GM19239 (cell line): ENCODE measurements around the gene DTNB.

Experiments used
- DNase-seq: peaks from one replicate; pipeline ENCODE4 v3.0.0; 2011; ENCODE audit warnings: low spot score; ENCODE audit not compliant: insufficient read length
- FAIRE-seq: peaks from 2 replicates; lab custom pipeline; 2011; peaks lifted over from hg19 to GRCh38; lab: Jason Lieb, UNC

Gene DTNB

DNA sequence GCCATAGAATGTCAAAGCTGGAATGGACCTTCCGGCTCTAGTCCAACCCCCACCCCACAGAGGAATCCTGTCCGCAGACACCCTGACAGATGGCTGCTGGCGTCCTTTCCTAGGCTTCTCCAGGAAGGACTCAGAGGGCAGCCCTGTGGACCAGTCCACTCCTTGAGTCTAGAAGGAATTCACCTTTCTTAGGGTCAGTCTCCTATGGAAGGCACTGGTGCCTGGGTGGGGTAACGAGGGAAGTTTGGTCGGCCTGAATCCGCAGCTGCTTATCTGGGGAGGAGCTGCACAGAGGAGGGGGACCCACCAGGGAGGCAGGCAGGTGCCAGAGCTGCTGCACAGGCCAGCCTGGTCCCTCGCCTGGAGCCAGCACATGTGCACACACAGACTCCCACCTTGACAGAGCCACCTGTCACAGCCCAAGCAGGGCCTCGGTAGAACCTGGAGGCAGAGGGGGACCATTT is 334.1 kb downstream of the DTNB start:
- FAIRE-seq = no peak

GRCh38 chr2:25338401-25338800 is 335.0 kb downstream of the DTNB start:
- FAIRE-seq = no peak
- DNase-seq = no peak

More for the DNA sequence above, 334.1 kb downstream of the DTNB start:
- no peak for DNase-seq

GRCh38 chr2:25337891-25338290 is 335.5 kb downstream of the DTNB start:
- FAIRE-seq = no peak
- no peak for DNase-seq

DNA sequence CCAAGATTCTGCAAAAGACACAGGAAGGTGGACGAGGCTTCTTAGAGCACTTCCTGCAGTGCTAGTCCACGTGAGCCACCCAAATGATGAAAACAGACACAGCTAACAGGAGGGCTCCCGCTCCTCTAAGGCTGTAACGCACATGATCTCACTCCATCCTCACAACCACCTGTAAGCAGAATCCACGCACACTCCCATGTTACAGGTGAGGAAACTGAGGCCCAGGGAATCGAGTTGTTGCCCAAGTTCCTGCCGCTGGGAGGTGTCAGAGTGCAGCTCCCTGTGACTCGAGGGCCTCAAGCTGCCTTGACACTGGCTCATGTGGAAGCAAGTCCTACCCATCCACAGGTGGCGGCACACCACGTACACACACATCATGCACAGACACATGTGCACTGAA is 336.1 kb downstream of the DTNB start:
- FAIRE-seq (no peak), DNase-seq (no peak)

DNA sequence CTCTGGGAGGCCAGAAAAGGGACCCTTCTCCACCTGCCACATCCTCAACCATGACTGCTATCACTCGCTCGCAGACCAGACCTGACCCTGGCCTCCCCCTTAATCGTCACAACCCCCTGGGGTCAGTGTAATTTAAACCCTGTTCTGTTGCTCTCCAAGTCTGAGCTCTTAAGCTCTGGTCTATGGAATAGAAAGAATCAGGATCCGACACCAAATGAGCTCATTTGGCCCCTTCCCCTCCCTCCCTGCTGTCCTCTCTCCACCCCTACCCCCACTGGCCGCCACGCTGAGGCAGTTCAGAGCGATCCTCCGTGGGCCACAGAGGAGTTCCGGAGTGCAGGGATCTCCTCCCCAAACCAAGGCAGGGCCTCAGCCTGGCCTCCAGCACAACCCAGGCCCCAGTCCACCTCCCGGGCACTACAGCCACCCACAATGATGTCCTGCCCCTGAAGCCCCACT is 337.0 kb downstream of the DTNB start:
- no peak for DNase-seq
- FAIRE-seq = no peak

DNA sequence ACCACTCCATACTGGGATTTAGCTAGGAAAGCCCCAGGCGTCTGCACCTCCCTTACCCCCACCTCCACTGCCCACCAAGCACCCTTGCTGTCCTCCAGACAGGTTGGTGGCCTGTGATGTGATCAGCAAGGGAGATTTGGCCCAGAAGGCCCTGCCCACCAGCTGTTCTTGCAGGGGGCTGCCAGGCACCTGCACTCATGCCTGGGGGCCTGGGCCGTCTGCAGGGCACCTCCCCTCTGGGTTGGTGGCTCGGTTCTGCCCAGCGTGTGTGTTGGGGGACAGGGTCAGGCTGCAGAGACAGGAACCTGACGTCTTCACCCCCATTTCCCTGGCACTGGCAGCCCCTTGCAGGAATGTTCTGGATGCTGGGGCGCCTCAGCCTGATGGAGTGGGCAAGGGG is 337.4 kb downstream of the DTNB start:
- FAIRE-seq = no peak
- no peak for DNase-seq

- FAIRE-seq (no peak), DNase-seq (no peak)
Measured at GRCh38 chr2:25335204-25335603, 338.2 kb downstream of the DTNB start.

DNA sequence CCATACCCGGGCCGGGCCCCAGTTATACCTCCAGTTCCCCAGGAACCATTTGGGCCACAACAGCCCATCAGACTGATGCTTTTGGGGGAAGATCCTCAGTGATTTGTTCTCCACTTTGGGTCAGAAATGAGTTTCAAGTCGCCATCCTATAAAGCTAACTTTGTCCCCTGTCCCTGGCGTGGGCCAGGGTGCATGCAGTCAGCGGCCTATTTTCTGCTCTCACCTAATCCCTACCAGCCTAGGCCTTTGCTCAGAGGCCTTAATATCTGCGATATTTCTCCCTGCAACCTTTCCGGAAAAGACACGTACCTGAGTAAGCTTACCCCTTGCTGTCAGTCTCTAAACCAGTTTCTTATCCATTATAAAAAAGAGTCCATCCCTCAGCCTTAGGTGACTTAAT is 338.9 kb downstream of the DTNB start:
- DNase-seq = no peak
- no peak for FAIRE-seq

DNA sequence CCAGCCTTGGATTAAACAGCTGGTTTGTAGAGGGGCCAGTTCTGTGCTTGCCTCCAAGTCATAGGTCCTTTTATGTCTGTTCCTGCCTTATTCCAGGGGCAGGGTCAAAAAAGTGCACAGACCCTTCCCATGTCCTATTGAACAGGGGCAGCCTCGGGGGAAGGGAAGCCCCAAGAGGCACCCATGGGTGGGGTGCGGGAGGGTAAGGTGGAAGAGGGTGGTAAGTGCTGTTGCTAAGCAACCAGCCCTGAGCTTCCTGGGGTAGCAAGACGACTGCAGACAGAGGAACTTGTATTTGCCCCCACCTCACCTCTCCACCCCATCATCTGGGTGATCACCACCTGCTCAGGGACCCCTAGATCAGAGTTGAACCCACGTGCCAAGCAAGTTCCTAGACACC is 339.4 kb downstream of the DTNB start:
- DNase-seq (no peak), FAIRE-seq (no peak)

GRCh38 chr2:25332571-25332970 is 340.8 kb downstream of the DTNB start:
- no peak for DNase-seq
- FAIRE-seq = no peak

- FAIRE-seq = no peak
- DNase-seq = no peak
Measured at GRCh38 chr2:25331686-25332365, 341.6 kb downstream of the DTNB start.

DNA sequence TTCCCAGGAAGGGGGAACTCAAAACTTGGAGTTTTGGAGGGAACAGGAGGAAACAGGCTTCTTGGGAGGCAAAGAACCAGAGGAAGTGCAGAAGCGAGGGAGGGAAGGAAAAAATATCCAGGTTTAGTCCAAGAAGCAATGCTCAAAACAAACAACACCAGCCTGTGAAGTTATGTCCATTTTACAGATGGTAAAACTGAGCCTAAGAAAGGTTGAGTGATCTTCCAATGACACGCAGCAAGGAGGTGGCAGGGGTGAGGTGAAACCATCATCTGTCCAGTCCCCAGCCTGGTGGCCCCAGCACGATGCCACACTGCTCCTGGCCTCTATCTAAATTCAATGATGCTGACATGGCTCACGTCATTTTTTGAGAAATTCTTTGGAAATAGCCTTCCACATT is 342.4 kb downstream of the DTNB start:
- FAIRE-seq (no peak), DNase-seq (no peak)

DNA sequence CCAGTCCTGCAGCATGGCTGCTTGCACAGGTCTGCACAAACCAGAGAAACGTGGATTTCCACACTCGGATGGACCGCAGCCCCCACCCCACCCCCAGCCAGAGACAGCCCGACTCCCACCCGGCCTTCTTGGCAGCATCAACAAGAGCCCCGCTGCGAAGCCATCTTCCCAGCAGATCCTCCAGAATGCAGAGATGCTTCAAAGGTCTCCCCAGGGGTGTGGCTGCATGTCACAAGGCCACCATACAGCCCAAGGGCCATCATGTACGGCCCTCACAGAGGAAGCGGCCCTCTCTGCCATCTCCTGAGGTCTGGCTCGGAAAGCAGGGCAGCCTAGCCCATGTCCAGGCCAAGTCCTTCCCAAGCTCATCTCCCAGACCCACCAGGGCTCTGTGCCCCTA is 343.1 kb downstream of the DTNB start:
- no peak for FAIRE-seq
- no peak for DNase-seq

DNA sequence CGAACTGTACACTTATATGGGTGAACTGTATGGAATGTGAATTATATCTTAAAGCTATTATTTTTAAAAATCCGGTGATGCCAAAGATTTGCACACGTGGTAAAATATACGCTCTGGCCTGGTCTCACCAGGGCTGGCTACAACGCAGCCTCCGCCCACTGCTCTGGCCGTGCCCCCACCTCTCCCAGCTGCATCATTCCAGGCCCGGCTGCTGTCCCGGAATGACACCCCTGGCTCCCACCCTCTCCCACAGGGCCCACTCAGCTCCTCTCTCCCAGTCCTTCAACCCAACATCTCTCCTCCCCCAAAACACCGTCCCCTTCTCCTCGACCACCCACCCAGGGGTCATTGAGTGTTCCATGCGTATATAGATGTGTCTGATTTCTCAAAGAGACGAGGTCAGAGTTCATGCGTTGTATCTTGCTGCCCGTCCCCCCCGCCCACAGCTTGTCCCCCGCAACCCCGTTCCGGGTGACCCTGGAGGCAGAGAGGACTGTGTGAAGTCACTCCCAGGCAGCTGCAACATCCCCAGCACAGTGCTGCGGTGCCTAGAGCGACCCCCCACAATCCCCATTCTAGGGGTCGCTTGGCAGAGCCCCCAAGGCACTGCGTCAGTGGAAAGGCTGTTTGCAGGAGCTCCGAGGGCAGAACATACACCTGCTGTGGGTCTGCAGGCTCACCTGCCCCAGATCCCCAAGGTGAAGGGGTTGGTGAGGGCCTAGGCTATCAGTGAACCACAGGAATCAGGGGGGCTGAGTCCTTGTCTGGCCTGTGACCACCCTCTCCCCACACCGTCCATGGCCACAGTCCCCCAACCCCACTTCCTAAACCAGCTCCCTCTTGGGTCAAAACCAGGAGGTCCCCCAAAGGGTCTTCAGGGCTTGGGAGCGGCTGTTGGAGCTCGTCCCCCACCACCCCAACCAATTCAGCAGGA is 345.0 kb downstream of the DTNB start:
- FAIRE-seq = no peak
- DNase-seq = no peak
